Measurements from ENCODE around the gene UNG.

GRCh38 chr12:109150124-109150640, 52.8 kb downstream of the UNG start:
- TF ChIP-seq, protein P1, sequence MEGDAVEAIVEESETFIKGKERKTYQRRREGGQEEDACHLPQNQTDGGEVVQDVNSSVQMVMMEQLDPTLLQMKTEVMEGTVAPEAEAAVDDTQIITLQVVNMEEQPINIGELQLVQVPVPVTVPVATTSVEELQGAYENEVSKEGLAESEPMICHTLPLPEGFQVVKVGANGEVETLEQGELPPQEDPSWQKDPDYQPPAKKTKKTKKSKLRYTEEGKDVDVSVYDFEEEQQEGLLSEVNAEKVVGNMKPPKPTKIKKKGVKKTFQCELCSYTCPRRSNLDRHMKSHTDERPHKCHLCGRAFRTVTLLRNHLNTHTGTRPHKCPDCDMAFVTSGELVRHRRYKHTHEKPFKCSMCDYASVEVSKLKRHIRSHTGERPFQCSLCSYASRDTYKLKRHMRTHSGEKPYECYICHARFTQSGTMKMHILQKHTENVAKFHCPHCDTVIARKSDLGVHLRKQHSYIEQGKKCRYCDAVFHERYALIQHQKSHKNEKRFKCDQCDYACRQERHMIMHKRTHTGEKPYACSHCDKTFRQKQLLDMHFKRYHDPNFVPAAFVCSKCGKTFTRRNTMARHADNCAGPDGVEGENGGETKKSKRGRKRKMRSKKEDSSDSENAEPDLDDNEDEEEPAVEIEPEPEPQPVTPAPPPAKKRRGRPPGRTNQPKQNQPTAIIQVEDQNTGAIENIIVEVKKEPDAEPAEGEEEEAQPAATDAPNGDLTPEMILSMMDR (IDR thresholded peaks at IDR 0.05; ENCODE audit: poor library complexity, severe bottlenecking), result no peak
- no peak for TF ChIP-seq EZH2 (IDR thresholded peaks at IDR 0.05; ENCODE audit: borderline replicate concordance, insufficient read depth, low read length, poor library complexity, severe bottlenecking)
- no peak for TF ChIP-seq POLR2AphosphoS5 (IDR thresholded peaks at IDR 0.05)
- TF ChIP-seq RAD21 (conservative IDR thresholded peaks at IDR 0.05), result no peak
- TF ChIP-seq SMC3 (conservative IDR thresholded peaks at IDR 0.05; ENCODE audit: poor library complexity), result no peak
- TF ChIP-seq REST (IDR thresholded peaks at IDR 0.05; ENCODE audit: borderline replicate concordance), result no peak
- TF ChIP-seq TAF1 (IDR thresholded peaks at IDR 0.05; ENCODE audit: low read depth), result no peak
- TF ChIP-seq EP300 (conservative IDR thresholded peaks at IDR 0.05; ENCODE audit: poor library complexity, severe bottlenecking), result no peak

Data from neural cell (in vitro differentiated cells).